ENCODE results near the gene GFI1.
"Not testable (repeated sequence)": the region's sequence is repeated elsewhere in the genome, so short reads cannot be mapped to it uniquely, and the experiment has no call there.

Gene GFI1

DNA sequence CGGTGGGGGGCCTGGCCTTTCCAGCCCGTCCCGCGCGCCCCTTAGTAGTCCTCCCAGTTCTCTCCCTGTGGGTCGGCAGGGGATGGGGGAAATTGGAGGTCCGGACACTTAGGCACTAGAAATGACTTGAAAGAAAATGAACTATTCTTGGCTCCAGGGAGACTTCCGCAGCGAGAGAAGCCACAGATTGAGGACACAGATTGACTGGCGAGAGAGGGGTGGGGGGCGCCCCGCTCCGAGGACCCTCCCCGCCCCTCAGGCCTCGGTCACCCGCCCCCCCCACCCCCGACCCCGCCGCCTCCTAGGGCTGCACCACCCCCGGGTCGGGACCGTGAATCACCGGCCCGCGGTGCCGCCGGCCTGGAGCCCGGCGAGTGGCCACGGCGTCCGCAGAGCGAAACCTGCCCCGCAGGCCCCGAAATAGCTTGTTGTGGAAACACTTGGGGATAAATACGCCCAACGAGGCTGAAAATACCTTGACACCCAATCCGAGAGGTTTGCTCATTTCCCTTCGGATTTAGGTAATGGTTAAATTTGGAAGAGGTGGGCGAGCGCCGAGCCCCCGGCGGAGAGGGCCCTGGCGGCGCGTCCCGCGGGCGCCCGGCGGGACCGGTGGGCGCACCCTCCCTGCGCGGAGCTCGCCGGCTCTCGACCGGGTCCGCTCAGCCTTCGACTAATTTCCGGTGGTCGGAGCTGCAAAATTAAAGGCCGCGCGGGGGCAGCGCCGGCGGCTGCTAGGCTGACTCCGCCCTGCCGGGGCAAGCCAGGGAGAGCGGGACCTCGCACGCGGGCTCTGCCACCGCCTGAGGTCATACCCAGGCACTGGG lies at the start of gene GFI1:
Gene GFI1, minus strand, starts transcription at position 675 of the 827 bp plus-strand sequence. CDS start 3,438 bp downstream, outside the sequence.
- peak; percentile 71 for DNase-seq (ENCODE audit: low read depth)

DNA sequence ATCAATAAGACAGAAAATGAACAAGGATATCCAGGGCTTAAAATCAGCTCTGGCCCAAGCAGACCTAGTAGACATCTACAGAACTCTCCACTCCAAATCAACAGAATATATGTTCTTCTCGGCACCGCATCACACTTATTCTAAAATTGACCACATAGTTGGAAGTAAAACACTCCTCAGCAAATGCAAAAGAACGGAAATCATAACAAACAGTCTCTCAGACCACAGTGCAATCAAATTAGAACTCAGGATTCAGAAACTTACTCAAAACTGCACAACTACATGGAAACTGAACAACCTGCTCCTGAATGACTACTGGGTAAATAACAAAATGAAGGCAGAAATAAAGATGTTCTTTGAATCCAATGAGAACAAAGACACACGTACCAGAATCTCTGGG lies 45.6 kb upstream of the GFI1 start:
- DNase-seq (ENCODE audit: low read depth) = not testable (repeated sequence)

DNA sequence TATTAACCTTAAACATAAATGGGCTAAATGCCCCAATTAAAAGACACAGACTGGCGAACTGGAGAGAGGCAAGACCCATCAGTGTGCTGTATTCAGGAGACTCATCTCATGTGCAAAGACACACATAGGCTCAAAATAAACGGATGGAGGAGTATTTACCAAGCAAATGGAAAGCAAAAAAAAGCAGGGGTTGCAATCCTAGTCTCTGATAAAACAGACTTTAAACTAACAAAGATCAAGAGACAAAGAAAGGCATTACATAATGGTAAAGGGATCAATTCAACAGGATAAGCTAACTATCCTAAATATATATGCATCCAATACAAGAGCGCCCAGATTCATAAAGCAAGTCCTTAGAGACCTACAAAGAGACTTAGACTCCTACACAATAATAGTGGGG lies 45.2 kb upstream of the GFI1 start:
- not testable (repeated sequence) for DNase-seq (ENCODE audit: low read depth)

DNA sequence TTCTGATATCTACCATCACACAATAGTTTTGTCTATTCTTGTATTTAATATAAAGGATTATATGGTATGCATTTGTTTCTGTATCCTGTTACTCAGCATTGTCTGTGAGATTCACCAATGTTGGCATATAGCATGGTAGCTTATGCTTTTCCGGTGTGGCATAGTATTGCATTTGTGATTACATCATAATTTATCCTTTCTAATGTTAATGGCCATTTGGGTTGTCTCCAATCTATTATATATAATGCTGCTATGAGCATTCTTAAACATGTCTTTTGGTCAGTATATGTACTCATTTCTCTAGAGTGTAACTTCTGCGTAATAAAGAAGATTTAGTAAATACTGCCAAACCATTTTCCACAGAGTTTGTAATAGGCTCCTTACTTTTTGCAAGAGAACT lies 40.9 kb upstream of the GFI1 start:
- no peak for DNase-seq (ENCODE audit: low read depth)

DNA sequence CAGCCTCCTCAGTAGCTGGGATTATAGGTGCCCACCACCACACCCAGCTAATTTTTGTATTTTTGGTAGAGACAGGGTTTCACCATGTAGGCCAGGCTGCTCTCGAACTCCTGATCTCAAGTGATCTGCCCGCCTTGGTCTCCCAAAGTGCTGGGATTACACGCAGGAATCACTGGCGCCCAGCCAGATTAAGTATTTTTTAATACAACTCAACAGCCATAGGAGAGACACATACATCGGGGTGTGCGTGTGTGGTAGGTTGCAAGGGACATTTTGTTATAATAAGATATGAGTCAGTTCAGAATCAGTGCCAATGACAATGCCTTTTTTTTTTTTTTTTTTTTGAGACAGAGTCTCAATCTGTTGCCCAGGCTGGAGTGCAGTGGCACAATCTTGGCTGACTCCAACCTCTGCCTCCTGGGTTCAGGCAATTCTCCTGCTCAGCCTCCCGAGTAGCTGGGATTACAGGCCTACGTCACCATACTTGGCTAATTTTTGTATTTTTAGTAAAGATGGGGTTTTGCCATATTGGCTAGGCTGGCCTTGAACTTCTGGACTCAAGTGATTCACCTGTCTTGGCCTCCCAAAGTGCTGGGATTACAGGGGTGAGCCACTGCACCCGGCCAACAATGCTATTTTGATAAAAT lies 38.3 kb upstream of the GFI1 start:
- not testable (repeated sequence) for DNase-seq (ENCODE audit: low read depth)

DNA sequence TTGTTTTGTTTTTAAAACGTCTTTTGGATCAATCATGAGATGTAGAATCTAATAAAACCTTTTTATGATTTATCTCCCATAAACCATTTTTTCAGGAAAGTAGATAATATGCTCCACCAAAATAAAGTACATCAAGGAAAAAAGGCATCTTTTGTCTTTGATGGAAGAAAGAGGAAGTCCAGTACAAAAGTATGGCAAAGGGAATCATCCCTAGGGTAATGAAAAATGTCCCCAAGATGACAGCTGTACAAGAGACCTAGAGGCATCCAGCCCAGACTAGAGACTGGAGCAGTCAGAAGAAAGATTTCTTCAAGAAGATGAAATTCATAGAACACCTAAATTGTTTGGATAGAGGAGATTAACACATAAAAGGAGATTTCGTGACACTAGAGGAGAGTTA lies 32.3 kb upstream of the GFI1 start:
- no peak for DNase-seq (ENCODE audit: low read depth)

GRCh38 chr1:92516574-92516973 lies 29.8 kb upstream of the GFI1 start:
- no peak for DNase-seq (ENCODE audit: low read depth)

DNA sequence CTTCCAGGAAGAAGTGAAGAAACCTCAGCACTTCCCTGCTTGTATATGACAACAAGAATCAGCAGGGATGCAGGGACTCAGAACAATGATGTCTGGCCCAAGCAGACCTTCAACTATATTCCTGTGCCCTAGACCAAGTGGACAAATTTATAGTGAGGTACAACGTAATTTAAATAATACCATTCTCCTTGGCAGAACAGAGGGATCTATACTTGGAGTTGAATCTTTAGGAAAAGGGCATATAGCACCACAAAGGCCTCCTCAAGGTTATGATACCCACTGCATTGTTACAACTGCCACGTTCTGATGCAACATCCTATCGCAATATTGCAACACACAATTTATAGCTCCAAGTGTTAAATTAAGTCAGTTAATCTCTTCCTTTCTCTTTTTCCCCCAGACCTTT lies 29.1 kb upstream of the GFI1 start:
- no peak for DNase-seq (ENCODE audit: low read depth)

DNA sequence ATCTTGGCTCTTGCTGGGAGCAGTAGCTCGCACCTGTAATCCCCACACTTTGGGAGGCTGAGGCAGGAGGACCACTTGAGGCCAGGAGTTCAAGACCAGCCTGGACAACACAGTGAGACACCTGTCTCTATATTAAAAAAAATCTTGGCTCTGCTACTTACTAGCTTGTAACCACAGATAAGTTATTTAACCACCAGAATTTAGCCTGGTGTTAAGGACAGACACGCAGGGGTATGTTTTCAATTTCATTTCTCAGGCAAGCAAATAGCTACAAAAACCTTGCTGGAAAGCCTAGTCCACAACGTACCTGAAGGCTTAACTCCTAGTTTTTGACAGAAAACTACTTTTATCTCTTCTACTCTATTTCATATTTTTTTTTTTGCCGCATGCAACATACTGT lies 24.8 kb upstream of the GFI1 start:
- no peak for DNase-seq (ENCODE audit: low read depth)

GRCh38 chr1:92509619-92510018 lies 22.9 kb upstream of the GFI1 start:
- no peak for DNase-seq (ENCODE audit: low read depth)

- no peak for DNase-seq (ENCODE audit: low read depth)
Observed at GRCh38 chr1:92505015-92505692, 18.4 kb upstream of the GFI1 start.

GRCh38 chr1:92504291-92505014 lies 17.7 kb upstream of the GFI1 start:
- DNase-seq (ENCODE audit: low read depth) = no peak

- no peak for DNase-seq (ENCODE audit: low read depth)
Observed at GRCh38 chr1:92503926-92504285, 17.2 kb upstream of the GFI1 start.

GRCh38 chr1:92503043-92503925 lies 16.6 kb upstream of the GFI1 start:
- no peak for DNase-seq (ENCODE audit: low read depth)

DNA sequence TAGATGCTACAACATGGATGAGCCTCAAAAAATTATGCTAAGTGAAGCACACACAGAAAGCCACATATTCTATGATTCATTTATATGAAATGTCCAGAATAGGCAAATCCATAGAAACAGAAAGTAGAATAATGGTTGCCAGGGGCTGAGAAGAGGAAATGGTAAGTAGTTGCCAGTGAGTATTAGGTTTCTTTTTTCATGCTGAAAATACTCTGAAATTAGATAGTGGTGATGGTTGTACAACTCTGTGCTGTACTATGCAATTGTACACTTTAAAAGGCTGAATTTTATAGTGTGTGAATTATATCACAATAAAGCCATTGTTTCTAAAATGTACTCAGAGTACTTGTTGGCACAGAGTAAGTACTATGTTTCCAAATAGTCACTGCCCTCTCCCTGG lies 15.5 kb upstream of the GFI1 start:
- DNase-seq (ENCODE audit: low read depth) = no peak

DNA sequence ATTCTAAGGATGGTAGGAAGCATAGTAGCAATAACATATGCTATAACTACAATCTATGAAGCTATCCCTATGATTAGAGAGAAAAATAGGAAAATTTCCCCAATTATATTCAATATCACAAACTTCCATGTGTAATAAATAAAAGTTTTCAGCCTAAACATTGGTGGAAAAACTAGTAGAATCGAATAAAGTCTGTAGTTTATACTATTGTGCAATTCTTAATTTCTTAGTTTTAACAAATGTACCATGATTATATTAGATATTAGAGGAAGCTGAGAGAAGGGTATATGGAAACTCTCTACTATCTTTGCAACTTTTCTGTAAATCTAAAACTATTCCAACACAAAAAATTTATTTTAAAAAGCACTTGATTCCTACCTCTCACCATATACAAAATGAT lies 13.8 kb upstream of the GFI1 start:
- DNase-seq (ENCODE audit: low read depth) = no peak

- DNase-seq (ENCODE audit: low read depth) = no peak
Observed at GRCh38 chr1:92495392-92496063, 8.8 kb upstream of the GFI1 start.

- DNase-seq (ENCODE audit: low read depth) = no peak
Observed at GRCh38 chr1:92494485-92495141, 7.9 kb upstream of the GFI1 start.

DNA sequence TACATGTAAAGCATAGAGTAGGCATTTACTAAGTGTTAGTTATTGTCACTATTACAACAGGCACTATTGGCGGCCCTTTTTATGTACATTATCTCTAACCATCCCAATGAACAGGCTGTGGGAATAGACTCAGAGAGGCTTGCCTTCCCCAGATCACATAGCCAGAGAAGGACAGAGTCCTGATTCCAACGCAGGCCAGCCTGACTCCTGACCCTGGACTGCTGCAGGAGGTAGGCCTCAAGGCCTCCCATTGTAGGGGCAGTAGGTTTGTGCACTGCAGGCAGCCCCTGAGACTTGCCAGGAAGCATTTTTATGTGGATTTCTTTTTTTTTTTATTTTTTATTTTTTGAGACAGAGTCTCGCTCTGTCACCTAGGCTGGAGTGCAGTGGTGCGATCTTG lies 6.4 kb upstream of the GFI1 start:
- no peak for DNase-seq (ENCODE audit: low read depth)

- DNase-seq (ENCODE audit: low read depth) = no peak
Observed at GRCh38 chr1:92488832-92489231, 2.1 kb upstream of the GFI1 start.

Data from activated T-cell treated with anti-CD3 and anti-CD28 coated beads for 24 hours (primary cell).